A549 (cell line): Measurements from ENCODE around the gene XG. TPM values are rescaled to one million over a fixed set of nuclear protein-coding genes. Genes with fewer than 3 reads are reported as not detected.

Experiments
- ATAC-seq, 2 experiments: fragments of 200-7000 bp in 1 of 2; fragments of >200 bp in 1 of 2; cut with Nextera tagmentation in 1 of 2; cut with Tn5 transposase in 1 of 2; 3 replicates each; pipeline versions ENCODE4 v1.8.0 to v1.9.1; 2018 to 2020; ENCODE audit warnings: mild to moderate bottlenecking in 1 of 2, moderate library complexity in 1 of 2
- CTCF ChIA-PET: fragments of 300-600 bp; sonication (Branson Sonifier 250); formaldehyde crosslinking; extraction: SDS; loops from one replicate; lab custom pipeline; 2021; ENCODE audit warnings: antibody characterized with exemption, inconsistent platforms; lab: Yijun Ruan, JAX
- POLR2A ChIA-PET: fragments of 350-600 bp; formaldehyde crosslinking; extraction: SDS; loops from one replicate; lab custom pipeline; 2021; ENCODE audit warnings: antibody characterized with exemption, inconsistent platforms; lab: Yijun Ruan, JAX
- DNase-seq, 2 experiments: peaks; one replicate each; pipeline versions ENCODE4 v3.0.0 to v3.0.0-alpha.2; 2011 to 2016; ENCODE audit warnings: low read depth in 1 of 2, low spot score in 1 of 2
- FAIRE-seq: peaks from 2 replicates; lab custom pipeline; 2011; peaks lifted over from hg19 to GRCh38; lab: Jason Lieb, UNC
- H3K27ac ChIP-seq, 2 experiments: fragments of >200 bp; sonication (Bioruptor Twin); formaldehyde crosslinking; 3 replicates each; pipeline ENCODE4 v1.5.1; 2016 to 2017
- H3K4me1 ChIP-seq: fragments of >200 bp; sonication (Bioruptor Twin); formaldehyde crosslinking; 3 replicates; pipeline ENCODE4 v1.6.1; 2016
- H3K4me2 ChIP-seq: fragments of >200 bp; sonication (Bioruptor Twin); formaldehyde crosslinking; 3 replicates; pipeline ENCODE4 v1.6.1; 2016
- H3K4me3 ChIP-seq: fragments of >200 bp; sonication (Bioruptor Twin); formaldehyde crosslinking; 3 replicates; pipeline ENCODE4 v1.5.1; 2016
- H3K9me3 ChIP-seq: fragments of >200 bp; sonication (Bioruptor Twin); formaldehyde crosslinking; 3 replicates; pipeline ENCODE4 v1.6.1; 2016
- BCL3 ChIP-seq: fragments of >200 bp; sonication (Bioruptor Twin); formaldehyde crosslinking; IDR thresholded peaks from 3 replicates; pipeline ENCODE4 v1.6.1; 2016
- BHLHE40 ChIP-seq: IDR thresholded peaks from 2 replicates; pipeline ENCODE4 v1.6.1; 2012; ENCODE audit warnings: low read depth, low read length, inconsistent platforms
- CBX2 ChIP-seq: fragments of 200-600 bp; sonication (generic); IDR thresholded peaks from 2 replicates; pipeline ENCODE4 v1.6.1; 2016; ENCODE audit warnings: low read depth, mild to moderate bottlenecking, borderline replicate concordance
- CEBPB ChIP-seq, 2 experiments: fragments of >200 bp in 1 of 2; sonication (Bioruptor Twin) in 1 of 2; formaldehyde crosslinking in 1 of 2; IDR thresholded peaks; 2 replicates each; pipeline ENCODE4 v1.6.1; 2012 to 2016
- CHD2 ChIP-seq: fragments of 150-350 bp; IDR thresholded peaks from 2 replicates; pipeline ENCODE4 v1.6.1; 2014; ENCODE audit warnings: low read length; ENCODE audit not compliant: partially characterized antibody
- CHD4 ChIP-seq: fragments of 200-600 bp; sonication (generic); IDR thresholded peaks from 2 replicates; pipeline ENCODE4 v1.6.1; 2016; ENCODE audit warnings: antibody characterized with exemption, mild to moderate bottlenecking, borderline replicate concordance
- CTCF ChIP-seq: fragments of >200 bp; sonication (Bioruptor Twin); formaldehyde crosslinking; IDR thresholded peaks from 3 replicates; pipeline ENCODE4 v1.5.1; 2016
- EP300 ChIP-seq, 2 experiments: fragments of >200 bp; sonication (Bioruptor Twin); formaldehyde crosslinking; IDR thresholded peaks; 2 replicates in 1 of 2; 3 replicates in 1 of 2; pipeline ENCODE4 v1.6.1; 2016 to 2017
- ESRRA ChIP-seq: fragments of 150-350 bp; IDR thresholded peaks from 2 replicates; pipeline ENCODE4 v1.6.1; 2014; ENCODE audit warnings: mild to moderate bottlenecking, low read length, borderline replicate concordance
- FOSL2 ChIP-seq, 2 experiments: fragments of 450-650 bp in 1 of 2; fragments of >200 bp in 1 of 2; sonication (Bioruptor Twin) in 1 of 2; formaldehyde crosslinking; IDR thresholded peaks; 2 replicates each; pipeline versions ENCODE4 v1.5.0 to v1.6.1; 2016 to 2020; ENCODE audit warnings: mild to moderate bottlenecking in 1 of 2, moderate library complexity in 1 of 2
- FOXS1 ChIP-seq: fragments of 250-450 bp; sonication (Bioruptor Pico); IDR thresholded peaks from 2 replicates; pipeline ENCODE4 v1.5.0; 2020; ENCODE audit warnings: mild to moderate bottlenecking, moderate library complexity
- GATA3 ChIP-seq: IDR thresholded peaks from 2 replicates; pipeline ENCODE4 v1.6.1; 2012; ENCODE audit warnings: borderline replicate concordance
- HDAC2 ChIP-seq: fragments of 200-600 bp; sonication (generic); IDR thresholded peaks from 2 replicates; pipeline ENCODE4 v1.6.1; 2016
- HEYL ChIP-seq: fragments of 250-450 bp; sonication (Bioruptor Pico); IDR thresholded peaks from 2 replicates; pipeline ENCODE4 v1.8.0; 2021; ENCODE audit warnings: mild to moderate bottlenecking, moderate library complexity
- HOXB13 ChIP-seq: fragments of 250-450 bp; sonication (Bioruptor Pico); IDR thresholded peaks from 2 replicates; pipeline ENCODE4 v1.5.0; 2020; ENCODE audit warnings: low read depth, mild to moderate bottlenecking, moderate library complexity
- JUN ChIP-seq, 2 experiments: fragments of >200 bp; sonication (Bioruptor Twin); formaldehyde crosslinking; IDR thresholded peaks; 2 replicates in 1 of 2; 3 replicates in 1 of 2; pipeline ENCODE4 v1.6.1; 2016 to 2017
- JUNB ChIP-seq: fragments of >200 bp; sonication (Bioruptor Twin); formaldehyde crosslinking; IDR thresholded peaks from 2 replicates; pipeline ENCODE4 v1.6.1; 2016
- KDM5A ChIP-seq: fragments of 200-600 bp; sonication (generic); IDR thresholded peaks from 2 replicates; pipeline ENCODE4 v1.6.1; 2016; ENCODE audit warnings: antibody characterized with exemption, mild to moderate bottlenecking
- MAFK ChIP-seq: fragments of 450-650 bp; IDR thresholded peaks from 2 replicates; pipeline ENCODE4 v1.6.1; 2014; ENCODE audit not compliant: partially characterized antibody
- MAZ ChIP-seq: fragments of 150-350 bp; IDR thresholded peaks from 2 replicates; pipeline ENCODE4 v1.6.1; 2014; ENCODE audit warnings: antibody characterized with exemption, low read depth, low read length, borderline replicate concordance
- MYC ChIP-seq: IDR thresholded peaks from 2 replicates; pipeline ENCODE4 v1.6.1; 2012; ENCODE audit warnings: mild to moderate bottlenecking, inconsistent platforms, low read length, improper control_type of control experiment, borderline replicate concordance
- NFE2L2 ChIP-seq: fragments of 150-350 bp; conservative IDR thresholded peaks from 2 replicates; pipeline ENCODE4 v1.6.1; 2014; ENCODE audit warnings: low read length
- NPAS2 ChIP-seq: fragments of 250-450 bp; sonication (Bioruptor Pico); IDR thresholded peaks from 2 replicates; pipeline ENCODE4 v1.8.0; 2022; ENCODE audit warnings: mild to moderate bottlenecking, moderate library complexity, borderline replicate concordance
- POLR2A ChIP-seq: IDR thresholded peaks from 2 replicates; pipeline ENCODE4 v1.6.1; 2012; ENCODE audit warnings: mild to moderate bottlenecking, low read length
- RAD21 ChIP-seq, 2 experiments: fragments of >200 bp in 1 of 2; sonication (Bioruptor Twin) in 1 of 2; formaldehyde crosslinking in 1 of 2; IDR thresholded peaks in 1 of 2; conservative IDR thresholded peaks in 1 of 2; 2 replicates in 1 of 2; 3 replicates in 1 of 2; pipeline ENCODE4 v1.6.1; 2012 to 2018; ENCODE audit warnings: inconsistent platforms in 1 of 2
- RARB ChIP-seq: fragments of 250-450 bp; sonication (Bioruptor Pico); IDR thresholded peaks from 2 replicates; pipeline ENCODE4 v1.8.0; 2021; ENCODE audit warnings: mild to moderate bottlenecking, moderate library complexity
- RCOR1 ChIP-seq: fragments of 150-350 bp; IDR thresholded peaks from 2 replicates; pipeline ENCODE4 v1.6.1; 2014; ENCODE audit warnings: antibody characterized with exemption, low read length, low read depth
- RNF2 ChIP-seq: fragments of 200-600 bp; sonication (generic); IDR thresholded peaks from 2 replicates; pipeline ENCODE4 v1.6.1; 2016; ENCODE audit warnings: low read depth, mild to moderate bottlenecking, antibody characterized with exemption, moderate library complexity, borderline replicate concordance
- SMC3 ChIP-seq: fragments of >200 bp; sonication (Bioruptor Twin); formaldehyde crosslinking; IDR thresholded peaks from 3 replicates; pipeline ENCODE4 v1.6.1; 2018; ENCODE audit warnings: inconsistent platforms
- ZFP36 ChIP-seq: fragments of 450-650 bp; IDR thresholded peaks from 2 replicates; pipeline ENCODE4 v1.6.1; 2014; ENCODE audit warnings: borderline replicate concordance; ENCODE audit not compliant: partially characterized antibody
- WGBS: methylation state at CpG from one replicate; pipeline ENCODE4 v1.1.6; 2017; ENCODE audit errors: missing lambda C conversion rate; 5-methylcytosine and 5-hydroxymethylcytosine counted together
- polyA plus RNA-seq, 4 experiments: library from polyadenylated mRNA; depleted of rRNA in 3 of 4; stranded (reverse); fragments of >200 nt; fragmentation: RNase III in 1 of 4; extraction: RNeasy Plus Mini Kit Qiagen cat#74134 plus additional on column Dnase treatment in 1 of 4; gene quantifications; 2 replicates in 3 of 4; 3 replicates in 1 of 4; pipeline ENCODE4 v1.2.3, GENCODE V29; 2011 to 2017
- TF ChIP-seq, protein P1 (sequence below): IDR thresholded peaks from 2 replicates; pipeline ENCODE4 v1.6.1; 2012
- TF ChIP-seq, protein P2 (sequence below): fragments of 450-650 bp; IDR thresholded peaks from 2 replicates; pipeline ENCODE4 v1.6.1; 2014; ENCODE audit warnings: antibody characterized with exemption
- TF ChIP-seq, protein P3 (sequence below): IDR thresholded peaks from 2 replicates; pipeline ENCODE4 v1.6.1; 2012
- TF ChIP-seq, protein P4 (sequence below): fragments of 250-450 bp; sonication (Bioruptor Pico); IDR thresholded peaks from 2 replicates; pipeline ENCODE4 v1.5.0; 2020; ENCODE audit warnings: low read depth, mild to moderate bottlenecking, moderate library complexity

The XG gene
- polyA plus RNA-seq, 2 of the 4 experiments (the other 2 are of a cell fraction) = 0.05 to 0.06 TPM

GRCh38 chrX:2707334-2707760, 44.5 kb upstream of the XG start:
- TF ChIP-seq JUN (IDR thresholded peaks at IDR 0.05) (peak; percentile 49 to 81; a peak in 4 of 5 replicates), RNF2 (no peak), HEYL (CRISPR knock-in tag) (no peak), RCOR1 (no peak), SMC3 (peak; percentile 47), CHD4 (no peak), CTCF (no peak; the same call in 2 of the 3 replicates), RAD21 (conservative IDR thresholded peaks at IDR 0.05 in 1 of 2, IDR thresholded peaks at IDR 0.05 in 1 of 2) (peak; percentile 36 to 54; a peak in 4 of 5 replicates), NFE2L2 (peak; percentile 89), BCL3 (no peak), MYC (peak; percentile 81; the same call in 1 of the 2 replicates), ZFP36 (no peak), CBX2 (no peak), HOXB13 (CRISPR knock-in tag) (no peak), ESRRA (no peak), BHLHE40 (peak; percentile 6; the same call in 1 of the 2 replicates), MAFK (peak; percentile 94), FOSL2 (IDR thresholded peaks at IDR 0.05) (peak; percentile 88), FOSL2 (CRISPR knock-in tag; IDR thresholded peaks at IDR 0.05) (peak; percentile 95), JUNB (peak; percentile 85), FOXS1 (CRISPR knock-in tag) (no peak), POLR2A (no peak), HDAC2 (no peak), GATA3 (peak; percentile 83), CEBPB (IDR thresholded peaks at IDR 0.05) (peak in 1 of 2 experiments; percentile 25; a peak in 1 of 4 replicates), EP300 (IDR thresholded peaks at IDR 0.05) (peak; percentile 26 to 53; a peak in 2 of 5 replicates), CHD2 (no peak), RARB (CRISPR knock-in tag) (no peak), MAZ (no peak), NPAS2 (peak; percentile 85), KDM5A (no peak)
- TF ChIP-seq, protein P1, sequence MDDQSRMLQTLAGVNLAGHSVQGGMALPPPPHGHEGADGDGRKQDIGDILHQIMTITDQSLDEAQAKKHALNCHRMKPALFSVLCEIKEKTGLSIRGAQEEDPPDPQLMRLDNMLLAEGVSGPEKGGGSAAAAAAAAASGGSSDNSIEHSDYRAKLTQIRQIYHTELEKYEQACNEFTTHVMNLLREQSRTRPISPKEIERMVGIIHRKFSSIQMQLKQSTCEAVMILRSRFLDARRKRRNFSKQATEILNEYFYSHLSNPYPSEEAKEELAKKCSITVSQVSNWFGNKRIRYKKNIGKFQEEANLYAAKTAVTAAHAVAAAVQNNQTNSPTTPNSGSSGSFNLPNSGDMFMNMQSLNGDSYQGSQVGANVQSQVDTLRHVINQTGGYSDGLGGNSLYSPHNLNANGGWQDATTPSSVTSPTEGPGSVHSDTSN = no peak
- TF ChIP-seq, protein P2, sequence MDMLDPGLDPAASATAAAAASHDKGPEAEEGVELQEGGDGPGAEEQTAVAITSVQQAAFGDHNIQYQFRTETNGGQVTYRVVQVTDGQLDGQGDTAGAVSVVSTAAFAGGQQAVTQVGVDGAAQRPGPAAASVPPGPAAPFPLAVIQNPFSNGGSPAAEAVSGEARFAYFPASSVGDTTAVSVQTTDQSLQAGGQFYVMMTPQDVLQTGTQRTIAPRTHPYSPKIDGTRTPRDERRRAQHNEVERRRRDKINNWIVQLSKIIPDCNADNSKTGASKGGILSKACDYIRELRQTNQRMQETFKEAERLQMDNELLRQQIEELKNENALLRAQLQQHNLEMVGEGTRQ = peak; percentile 60; the same call in 1 of the 2 replicates
- TF ChIP-seq, protein P3, sequence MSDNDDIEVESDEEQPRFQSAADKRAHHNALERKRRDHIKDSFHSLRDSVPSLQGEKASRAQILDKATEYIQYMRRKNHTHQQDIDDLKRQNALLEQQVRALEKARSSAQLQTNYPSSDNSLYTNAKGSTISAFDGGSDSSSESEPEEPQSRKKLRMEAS = peak; percentile 90
- TF ChIP-seq, protein P4, sequence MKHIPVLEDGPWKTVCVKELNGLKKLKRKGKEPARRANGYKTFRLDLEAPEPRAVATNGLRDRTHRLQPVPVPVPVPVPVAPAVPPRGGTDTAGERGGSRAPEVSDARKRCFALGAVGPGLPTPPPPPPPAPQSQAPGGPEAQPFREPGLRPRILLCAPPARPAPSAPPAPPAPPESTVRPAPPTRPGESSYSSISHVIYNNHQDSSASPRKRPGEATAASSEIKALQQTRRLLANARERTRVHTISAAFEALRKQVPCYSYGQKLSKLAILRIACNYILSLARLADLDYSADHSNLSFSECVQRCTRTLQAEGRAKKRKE = no peak
- ATAC-seq (peak; percentile 86 to 89), DNase-seq (peak; percentile 83 to 97), FAIRE-seq (no peak)
- POLR2A ChIA-PET = no interaction called here
- peaks cover 56% of the 10 kb centered on the region for H3K4me1 ChIP-seq
- H3K4me2 ChIP-seq = peak overlapping the region; percentile 76
- H3K9me3 ChIP-seq = no peaks in the 10 kb centered on the region
- WGBS = 0% methylated on average over 12 of the region's 12 CpGs
- H3K27ac ChIP-seq = peak overlapping the region; percentile 72 to 86
- H3K4me3 ChIP-seq = 0 out of 3 replicates have a peak overlapping the region, but pooled peaks have one; percentile 2
- CTCF ChIA-PET = no interaction called here
